ENCODE results near the gene FOXN1.

GRCh38 chr17:28470914-28471366 lies 35.2 kb upstream of the FOXN1 start:
- TF ChIP-seq CTCF (IDR thresholded peaks at IDR 0.05): no peak
- TF ChIP-seq MAX (CRISPR knock-in tag; IDR thresholded peaks at IDR 0.05): no peak
- no peak for TF ChIP-seq ZNF138 (CRISPR knock-in tag; conservative IDR thresholded peaks at IDR 0.05)

All from WTC11 (cell line).